GM21529 (cell line): ENCODE results near the gene QKI.

ENCODE experiments used
- ATAC-seq: cut with Tn5 transposase; IDR thresholded peaks from one replicate; pipeline ENCODE4 v1.9.1; 2021; ENCODE audit not compliant: unreplicated experiment

The QKI gene

GRCh38 chr6:163390770-163391169 lies 23.7 kb upstream of the QKI start:
- ATAC-seq = no peak

GRCh38 chr6:163391985-163392384 lies 22.5 kb upstream of the QKI start:
- ATAC-seq = no peak

- no peak for ATAC-seq
Observed at GRCh38 chr6:163392533-163392932, 22.0 kb upstream of the QKI start.

- ATAC-seq = no peak
Observed at GRCh38 chr6:163393923-163394322, 20.6 kb upstream of the QKI start.

- ATAC-seq = no peak
Observed at GRCh38 chr6:163394659-163395058, 19.9 kb upstream of the QKI start.

GRCh38 chr6:163395122-163395830 lies 19.2 kb upstream of the QKI start:
- no peak for ATAC-seq

- no peak for ATAC-seq
Observed at GRCh38 chr6:163395831-163396185, 18.7 kb upstream of the QKI start.

- ATAC-seq = no peak
Observed at GRCh38 chr6:163397326-163397725, 17.2 kb upstream of the QKI start.

- ATAC-seq = no peak
Observed at GRCh38 chr6:163398115-163398514, 16.4 kb upstream of the QKI start.

GRCh38 chr6:163398815-163399214 lies 15.7 kb upstream of the QKI start:
- ATAC-seq = no peak

- no peak for ATAC-seq
Observed at GRCh38 chr6:163400509-163400908, 14.0 kb upstream of the QKI start.

- ATAC-seq = no peak
Observed at GRCh38 chr6:163401039-163401885, 13.3 kb upstream of the QKI start.

GRCh38 chr6:163402616-163403015 lies 11.9 kb upstream of the QKI start:
- ATAC-seq = no peak

- no peak for ATAC-seq
Observed at GRCh38 chr6:163404825-163405265, 9.7 kb upstream of the QKI start.

GRCh38 chr6:163405412-163406309 lies 8.9 kb upstream of the QKI start:
- ATAC-seq = peak; percentile 81

GRCh38 chr6:163406366-163406765 lies 8.2 kb upstream of the QKI start:
- ATAC-seq = peak; percentile 10

GRCh38 chr6:163406830-163407229 lies 7.7 kb upstream of the QKI start:
- no peak for ATAC-seq

GRCh38 chr6:163408352-163408991 lies 6.0 kb upstream of the QKI start:
- no peak for ATAC-seq

- no peak for ATAC-seq
Observed at GRCh38 chr6:163409712-163410111, 4.8 kb upstream of the QKI start.

GRCh38 chr6:163412341-163412740 lies 2.2 kb upstream of the QKI start:
- ATAC-seq = no peak

- ATAC-seq = no peak
Observed at GRCh38 chr6:163412801-163413344, 1.6 kb upstream of the QKI start.
